ENCODE results near the gene SENP8.

- TF ChIP-seq CTCF (IDR thresholded peaks at IDR 0.05) (no peak), POLR2A (IDR thresholded peaks at IDR 0.05) (no peak)
Observed at GRCh38 chr15:72136170-72137051, 18.2 kb downstream of the SENP8 start.
